HuH-7 (cell line): ENCODE data around the gene ZNF385A.
"Not testable (repeated sequence)": the region's sequence is repeated elsewhere in the genome, so short reads cannot be mapped to it uniquely, and the experiment has no call there.

Experiments
- DNase-seq: peaks from one replicate; pipeline ENCODE4 v3.0.0; 2011; ENCODE audit warnings: low spot score

ZNF385A gene

GRCh38 chr12:54355104-54355815, 29.3 kb downstream of the ZNF385A start:
- no peak for DNase-seq

- DNase-seq = not testable (repeated sequence)
These were observed 30.3 kb downstream of the ZNF385A start for GRCh38 chr12:54354271-54354670.

- DNase-seq = no peak
These were observed 31.4 kb downstream of the ZNF385A start for GRCh38 chr12:54352891-54353874.

GRCh38 chr12:54352022-54352531, 32.5 kb downstream of the ZNF385A start:
- DNase-seq = no peak

GRCh38 chr12:54351341-54351740, 33.2 kb downstream of the ZNF385A start:
- DNase-seq = no peak

- DNase-seq = no peak
These were observed 33.8 kb downstream of the ZNF385A start for GRCh38 chr12:54350743-54351142.

GRCh38 chr12:54349679-54350078, 34.9 kb downstream of the ZNF385A start:
- no peak for DNase-seq

- no peak for DNase-seq
These were observed 35.5 kb downstream of the ZNF385A start for GRCh38 chr12:54349036-54349435.

- no peak for DNase-seq
These were observed 42.9 kb downstream of the ZNF385A start for GRCh38 chr12:54341378-54342300.

GRCh38 chr12:54340846-54341245, 43.7 kb downstream of the ZNF385A start:
- DNase-seq = no peak

- no peak for DNase-seq
These were observed 45.7 kb downstream of the ZNF385A start for GRCh38 chr12:54338698-54339296.

- no peak for DNase-seq
These were observed 46.5 kb downstream of the ZNF385A start for GRCh38 chr12:54337854-54338650.

- DNase-seq = no peak
These were observed 47.2 kb downstream of the ZNF385A start for GRCh38 chr12:54337280-54337842.

- no peak for DNase-seq
These were observed 51.0 kb downstream of the ZNF385A start for GRCh38 chr12:54333420-54334034.

- DNase-seq = no peak
These were observed 53.1 kb downstream of the ZNF385A start for GRCh38 chr12:54331461-54331860.

- no peak for DNase-seq
These were observed 54.1 kb downstream of the ZNF385A start for GRCh38 chr12:54330442-54330841.

GRCh38 chr12:54329759-54330158, 54.8 kb downstream of the ZNF385A start:
- no peak for DNase-seq

GRCh38 chr12:54328595-54329337, 55.8 kb downstream of the ZNF385A start:
- DNase-seq = no peak
